Natural killer cell treated with Interleukin-12 subunit alpha and Interleukin-12 subunit beta and Interleukin-15 and Interleukin-18, amount 100 ng/mL, for 72 hours (primary cell): Measurements from ENCODE around the gene CDH5. TPM values are rescaled to one million over a fixed set of nuclear protein-coding genes. Genes with fewer than 3 reads are reported as not detected.

Source experiments
- ATAC-seq, 2 donors: fragments of 150-1000 bp; cut with Tn5 transposase in 1 of 2; sonication (Bioruptor Pico), chemical (Tn5 transposase) in 1 of 2; 2 replicates each; pipeline ENCODE4 v1.10.0; 2021
- DNase-seq: peaks from one replicate; pipeline ENCODE4 v3.0.0; 2022; ENCODE audit warnings: low spot score
- H3K27ac Mint-ChIP-seq, 2 donors: 1 replicate in 1 of 2; 2 replicates in 1 of 2; pipeline ENCODE4 v1.8.0; 2022; ENCODE audit warnings: mixed read lengths in 2 of 2, mild to moderate bottlenecking in 1 of 2, moderate library complexity in 1 of 2
- H3K27me3 Mint-ChIP-seq, 2 donors: 1 replicate in 1 of 2; 2 replicates in 1 of 2; pipeline ENCODE4 v1.8.0; 2022; ENCODE audit warnings: mixed read lengths in 2 of 2
- H3K36me3 Mint-ChIP-seq: one replicate; pipeline ENCODE4 v1.8.0; 2022; ENCODE audit warnings: mixed read lengths
- H3K4me1 Mint-ChIP-seq, 2 donors: 1 replicate in 1 of 2; 2 replicates in 1 of 2; pipeline ENCODE4 v1.8.0; 2022; ENCODE audit warnings: low read depth in 2 of 2, mixed read lengths in 2 of 2, mild to moderate bottlenecking in 1 of 2
- H3K4me3 Mint-ChIP-seq: one replicate; pipeline ENCODE4 v1.8.0; 2022; ENCODE audit warnings: mixed read lengths
- H3K9me3 Mint-ChIP-seq: 2 replicates; pipeline ENCODE4 v1.8.0; 2022; ENCODE audit warnings: mixed read lengths
- total RNA-seq, 2 donors: library from RNA; stranded (reverse); gene quantifications; one replicate each; pipeline ENCODE4 v1.2.3, GENCODE V29; 2022

Gene CDH5
- total RNA-seq, 2 donors from 2014 or later: not detected

DNA sequence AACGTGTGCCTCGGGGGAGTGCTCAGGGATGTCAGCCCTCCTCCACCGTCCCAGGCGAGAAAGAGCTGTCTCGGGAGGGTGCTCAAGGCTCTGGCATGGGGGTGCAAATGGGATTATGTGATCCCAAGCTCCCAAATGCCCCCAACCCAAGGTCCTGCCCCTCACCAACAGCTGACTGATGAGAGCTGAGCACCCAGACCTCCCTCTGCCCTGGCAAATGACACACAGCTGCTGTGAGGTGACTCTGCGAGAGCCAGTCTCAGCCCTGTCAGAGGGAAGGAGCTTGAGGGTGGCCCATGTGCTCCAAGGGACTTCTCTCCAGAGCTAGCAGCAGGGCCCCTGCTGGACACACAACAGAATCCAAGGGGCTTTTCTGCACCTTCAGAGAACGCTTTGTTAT lies 7.7 kb downstream of the CDH5 start:
- no peaks in the 10 kb centered on the region for H3K9me3 Mint-ChIP-seq
- ATAC-seq (no peak), DNase-seq (no peak)
- H3K27me3 Mint-ChIP-seq: peaks cover 0 to 3% of the 10 kb centered on the region in 2 donors
- H3K36me3 Mint-ChIP-seq: no peaks in the 10 kb centered on the region
- no peaks in the 10 kb centered on the region for H3K4me1 Mint-ChIP-seq
- H3K4me3 Mint-ChIP-seq: no peak overlapping the region
- no peak overlapping the region for H3K27ac Mint-ChIP-seq

DNA sequence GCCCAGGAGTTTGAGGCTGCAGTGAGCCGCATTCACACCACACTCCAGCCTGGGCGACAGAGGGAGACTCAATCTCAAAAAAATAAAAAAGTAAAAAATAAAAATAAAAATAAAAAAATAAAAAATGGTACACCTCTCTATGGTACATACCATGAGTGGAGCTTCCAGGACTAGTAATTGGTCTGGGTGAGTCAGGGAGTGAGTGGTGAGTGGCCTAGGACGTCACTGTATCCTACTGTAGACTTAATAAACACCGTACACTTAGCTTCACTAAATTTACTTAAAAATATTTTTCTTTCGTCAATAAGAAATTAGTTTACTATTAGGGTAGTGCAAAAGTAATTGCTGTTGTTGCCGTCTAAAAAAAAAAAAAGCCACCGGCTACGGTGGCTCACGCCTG lies 9.0 kb downstream of the CDH5 start:
- no peak for ATAC-seq

GRCh38 chr16:66376114-66376513 lies 9.6 kb downstream of the CDH5 start:
- peaks cover 11% of the 10 kb centered on the region for H3K9me3 Mint-ChIP-seq
- H3K27me3 Mint-ChIP-seq: peaks cover 0 to 3% of the 10 kb centered on the region in 2 donors
- H3K36me3 Mint-ChIP-seq: no peaks in the 10 kb centered on the region
- no peak for DNase-seq
- no peak overlapping the region for H3K4me3 Mint-ChIP-seq
- H3K4me1 Mint-ChIP-seq: peaks cover 8 to 11% of the 10 kb centered on the region in 2 donors
- no peak overlapping the region for H3K27ac Mint-ChIP-seq
- ATAC-seq: no peak

More for the DNA sequence above, 9.0 kb downstream of the CDH5 start:
- H3K36me3 Mint-ChIP-seq: no peaks in the 10 kb centered on the region
- H3K4me3 Mint-ChIP-seq: no peak overlapping the region
- no peak for DNase-seq
- H3K9me3 Mint-ChIP-seq: peaks cover 8% of the 10 kb centered on the region
- peaks cover 0 to 3% of the 10 kb centered on the region in 2 donors for H3K27me3 Mint-ChIP-seq
- H3K4me1 Mint-ChIP-seq: peaks cover 5 to 8% of the 10 kb centered on the region in 2 donors
- H3K27ac Mint-ChIP-seq: no peak overlapping the region

DNA sequence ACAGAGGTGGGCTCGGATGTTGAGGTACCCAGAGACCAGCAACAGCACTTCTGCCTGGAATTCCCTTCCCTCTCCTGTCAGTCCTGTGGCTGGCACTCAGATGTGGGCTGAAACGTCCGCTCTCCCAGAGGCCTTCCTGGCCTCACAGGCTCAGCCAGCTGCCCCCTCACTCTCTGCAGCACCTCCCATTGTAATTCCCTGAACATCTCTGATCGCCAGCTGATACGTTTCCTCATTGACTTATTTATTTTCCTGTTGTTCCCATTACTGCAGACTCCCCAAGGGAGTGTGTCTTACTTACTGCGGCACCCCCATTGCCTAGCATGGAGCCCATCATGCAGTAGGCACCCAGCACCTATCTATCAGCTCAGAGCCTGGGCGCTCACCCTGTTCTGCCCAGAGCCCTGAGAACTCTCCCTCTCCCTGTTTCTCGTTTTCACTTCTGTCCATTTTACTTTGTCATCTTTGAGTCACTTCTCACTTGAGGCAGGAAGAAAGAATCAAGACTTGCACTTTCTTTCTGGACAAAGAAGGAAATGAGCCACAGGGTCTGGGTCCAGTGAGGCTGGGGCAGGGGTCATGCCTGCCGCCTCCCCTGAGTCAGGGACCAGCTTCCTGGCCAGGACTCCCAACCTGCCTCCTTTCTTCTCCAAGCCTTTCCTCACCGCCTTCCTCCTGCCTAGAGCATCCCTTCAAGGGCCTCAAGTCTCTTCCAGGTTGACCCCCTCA lies 10.2 kb downstream of the CDH5 start:
- no peak overlapping the region for H3K4me3 Mint-ChIP-seq
- peaks cover 11% of the 10 kb centered on the region for H3K9me3 Mint-ChIP-seq
- peaks cover 8 to 11% of the 10 kb centered on the region in 2 donors for H3K4me1 Mint-ChIP-seq
- H3K27me3 Mint-ChIP-seq: peaks cover 0 to 3% of the 10 kb centered on the region in 2 donors
- DNase-seq (no peak), ATAC-seq (no peak)
- H3K36me3 Mint-ChIP-seq: no peaks in the 10 kb centered on the region
- H3K27ac Mint-ChIP-seq: peak overlapping the region in 1 of 2 donors; percentile 30

GRCh38 chr16:66377324-66377723 lies 10.8 kb downstream of the CDH5 start:
- DNase-seq: no peak
- no peak overlapping the region for H3K27ac Mint-ChIP-seq
- H3K27me3 Mint-ChIP-seq: peaks cover 0 to 3% of the 10 kb centered on the region in 2 donors
- ATAC-seq: no peak
- peaks cover 8 to 11% of the 10 kb centered on the region in 2 donors for H3K4me1 Mint-ChIP-seq
- H3K4me3 Mint-ChIP-seq: no peak overlapping the region
- peaks cover 11% of the 10 kb centered on the region for H3K9me3 Mint-ChIP-seq
- H3K36me3 Mint-ChIP-seq: no peaks in the 10 kb centered on the region

GRCh38 chr16:66378741-66379570 lies 12.5 kb downstream of the CDH5 start:
- H3K27ac Mint-ChIP-seq: no peak overlapping the region
- ATAC-seq: no peak
- no peak for DNase-seq
- peaks cover 0 to 7% of the 10 kb centered on the region in 2 donors for H3K27me3 Mint-ChIP-seq
- no peaks in the 10 kb centered on the region for H3K36me3 Mint-ChIP-seq
- no peak overlapping the region for H3K4me3 Mint-ChIP-seq
- peaks cover 8 to 11% of the 10 kb centered on the region in 2 donors for H3K4me1 Mint-ChIP-seq
- H3K9me3 Mint-ChIP-seq: peaks cover 11% of the 10 kb centered on the region

- peaks cover 0 to 7% of the 10 kb centered on the region in 2 donors for H3K27me3 Mint-ChIP-seq
- no peaks in the 10 kb centered on the region for H3K36me3 Mint-ChIP-seq
- no peak overlapping the region for H3K4me3 Mint-ChIP-seq
- peaks cover 11% of the 10 kb centered on the region for H3K9me3 Mint-ChIP-seq
- peaks cover 8 to 11% of the 10 kb centered on the region in 2 donors for H3K4me1 Mint-ChIP-seq
- DNase-seq (no peak), ATAC-seq (no peak)
- H3K27ac Mint-ChIP-seq: no peak overlapping the region
Measured at GRCh38 chr16:66379571-66379941, 13.1 kb downstream of the CDH5 start.

DNA sequence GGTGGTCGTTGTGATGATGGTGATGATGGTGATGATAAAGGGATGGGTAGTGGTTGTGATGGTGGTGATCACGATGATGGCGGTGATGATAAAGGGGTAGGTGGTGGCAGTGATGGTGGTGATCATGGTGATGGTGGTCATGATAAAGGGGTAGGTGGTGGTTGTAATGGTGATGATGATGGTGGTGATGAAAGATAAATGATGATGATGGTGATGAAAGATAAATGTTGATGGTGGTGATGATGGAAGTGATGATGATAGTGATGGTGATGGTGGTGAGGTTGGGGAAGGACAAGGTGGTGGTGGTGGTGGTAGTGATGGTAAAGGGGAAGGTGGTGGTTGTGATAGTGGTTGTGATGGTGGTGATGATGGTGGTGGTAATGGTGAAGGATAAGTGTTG lies 13.9 kb downstream of the CDH5 start:
- Mint-ChIP-seq H3K27ac (peak overlapping the region in 1 of 2 donors; percentile 11), H3K36me3 (no peaks in the 10 kb centered on the region), H3K9me3 (peaks cover 11% of the 10 kb centered on the region), H3K27me3 (peaks cover 4 to 9% of the 10 kb centered on the region in 2 donors), H3K4me3 (no peak overlapping the region), H3K4me1 (peaks cover 8 to 11% of the 10 kb centered on the region in 2 donors)
- ATAC-seq (no peak), DNase-seq (no peak)

GRCh38 chr16:66381585-66382170 lies 15.2 kb downstream of the CDH5 start:
- peaks cover 8 to 11% of the 10 kb centered on the region in 2 donors for H3K4me1 Mint-ChIP-seq
- H3K27ac Mint-ChIP-seq: no peak overlapping the region
- ATAC-seq (no peak), DNase-seq (no peak)
- peaks cover 11% of the 10 kb centered on the region for H3K9me3 Mint-ChIP-seq
- H3K36me3 Mint-ChIP-seq: no peaks in the 10 kb centered on the region
- H3K4me3 Mint-ChIP-seq: no peak overlapping the region
- H3K27me3 Mint-ChIP-seq: peaks cover 5 to 12% of the 10 kb centered on the region in 2 donors

DNA sequence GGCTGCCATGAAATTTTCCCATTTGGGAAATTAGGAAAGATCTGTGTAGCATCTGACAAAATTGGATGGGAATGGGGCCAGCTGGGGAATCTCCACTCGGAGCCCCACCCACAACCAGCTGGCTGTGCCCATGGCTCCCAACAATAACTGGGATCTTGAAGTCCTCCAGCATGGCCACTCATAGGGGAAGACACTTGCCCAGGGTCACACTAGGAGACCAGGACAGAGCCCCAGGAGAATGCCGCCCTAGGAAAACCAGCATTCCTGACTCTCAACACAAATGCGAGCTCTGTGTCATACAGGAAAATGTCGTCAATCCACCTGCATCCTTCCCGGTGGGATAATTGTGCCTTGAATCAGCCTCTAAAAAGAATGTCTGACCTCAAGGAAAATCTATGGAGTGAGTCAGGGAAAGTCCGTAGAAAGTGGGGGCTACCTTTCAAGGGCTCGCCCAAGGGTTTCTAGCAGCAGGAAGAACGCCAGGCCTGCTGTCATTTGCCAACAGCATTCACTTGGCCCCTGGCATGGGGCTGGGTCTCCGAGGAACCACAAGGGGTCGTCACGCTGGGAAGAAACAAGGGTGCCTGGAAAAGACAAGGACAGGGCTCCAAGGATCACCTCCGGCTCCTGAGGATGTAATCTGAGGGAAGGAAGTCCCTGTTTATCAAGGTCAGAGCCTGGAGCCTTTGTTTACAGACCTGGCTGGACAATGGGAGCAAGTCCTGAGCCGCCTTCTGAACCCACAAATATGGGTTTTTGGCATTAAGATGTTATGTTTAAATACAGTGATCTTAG lies 15.9 kb downstream of the CDH5 start:
- Mint-ChIP-seq H3K36me3 (no peaks in the 10 kb centered on the region), H3K27ac (no peak overlapping the region), H3K4me1 (peaks cover 8 to 11% of the 10 kb centered on the region in 2 donors), H3K4me3 (no peak overlapping the region), H3K9me3 (peaks cover 11% of the 10 kb centered on the region), H3K27me3 (peaks cover 5 to 12% of the 10 kb centered on the region in 2 donors)
- ATAC-seq: no peak
- no peak for DNase-seq

DNA sequence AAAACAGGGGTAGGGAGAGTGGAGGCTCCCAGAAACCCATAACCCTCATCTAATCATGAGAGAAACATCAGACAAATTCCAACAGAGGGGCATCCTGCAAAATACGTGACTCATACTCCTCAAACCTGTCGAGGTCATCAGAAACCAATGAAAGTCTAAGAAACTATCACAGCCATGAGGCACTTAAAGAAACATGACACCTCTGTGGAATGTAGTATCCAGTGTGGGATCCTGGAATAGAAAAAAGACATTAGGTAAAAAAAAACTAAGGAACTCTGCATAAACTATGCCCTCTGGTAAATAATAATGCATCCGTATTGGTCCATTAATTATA lies 16.4 kb downstream of the CDH5 start:
- peaks cover 5 to 12% of the 10 kb centered on the region in 2 donors for H3K27me3 Mint-ChIP-seq
- H3K36me3 Mint-ChIP-seq: no peaks in the 10 kb centered on the region
- DNase-seq (no peak), ATAC-seq (no peak)
- H3K4me1 Mint-ChIP-seq: peaks cover 8 to 11% of the 10 kb centered on the region in 2 donors
- H3K27ac Mint-ChIP-seq: no peak overlapping the region
- H3K4me3 Mint-ChIP-seq: no peak overlapping the region
- peaks cover 11% of the 10 kb centered on the region for H3K9me3 Mint-ChIP-seq

DNA sequence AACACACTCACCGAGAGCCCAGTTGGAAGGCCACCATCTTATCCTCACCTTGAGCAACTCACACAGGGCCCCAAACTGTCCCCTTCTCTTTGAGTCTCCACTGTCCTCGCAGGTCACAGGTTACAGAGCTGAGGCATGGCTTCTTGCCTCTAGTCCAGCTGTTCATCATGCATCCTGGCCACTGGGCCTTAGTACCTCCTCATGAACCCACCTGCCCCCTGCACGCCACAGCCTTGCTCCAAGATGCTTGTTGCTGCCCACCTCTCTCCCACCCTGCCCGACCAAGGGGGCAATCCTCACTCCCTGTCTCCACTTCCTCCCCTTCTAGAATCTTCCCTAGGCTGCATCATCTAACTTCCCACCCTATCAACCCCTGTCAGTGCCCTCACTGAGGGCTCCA lies 17.1 kb downstream of the CDH5 start:
- H3K4me1 Mint-ChIP-seq: peaks cover 8 to 11% of the 10 kb centered on the region in 2 donors
- no peak overlapping the region for H3K27ac Mint-ChIP-seq
- ATAC-seq (peak in 1 of 2 donors; percentile 19), DNase-seq (no peak)
- no peaks in the 10 kb centered on the region for H3K36me3 Mint-ChIP-seq
- no peak overlapping the region for H3K4me3 Mint-ChIP-seq
- peaks cover 11% of the 10 kb centered on the region for H3K9me3 Mint-ChIP-seq
- H3K27me3 Mint-ChIP-seq: peaks cover 5 to 12% of the 10 kb centered on the region in 2 donors

- peaks cover 5 to 12% of the 10 kb centered on the region in 2 donors for H3K27me3 Mint-ChIP-seq
- H3K36me3 Mint-ChIP-seq: no peaks in the 10 kb centered on the region
- ATAC-seq: no peak
- peaks cover 3% of the 10 kb centered on the region in 2 donors for H3K4me1 Mint-ChIP-seq
- H3K9me3 Mint-ChIP-seq: peaks cover 3% of the 10 kb centered on the region
- H3K4me3 Mint-ChIP-seq: no peak overlapping the region
- DNase-seq: no peak
- no peak overlapping the region for H3K27ac Mint-ChIP-seq
Measured at GRCh38 chr16:66385415-66385814, 18.9 kb downstream of the CDH5 start.
